ENCODE measurements around the gene SNAP47.

DNA sequence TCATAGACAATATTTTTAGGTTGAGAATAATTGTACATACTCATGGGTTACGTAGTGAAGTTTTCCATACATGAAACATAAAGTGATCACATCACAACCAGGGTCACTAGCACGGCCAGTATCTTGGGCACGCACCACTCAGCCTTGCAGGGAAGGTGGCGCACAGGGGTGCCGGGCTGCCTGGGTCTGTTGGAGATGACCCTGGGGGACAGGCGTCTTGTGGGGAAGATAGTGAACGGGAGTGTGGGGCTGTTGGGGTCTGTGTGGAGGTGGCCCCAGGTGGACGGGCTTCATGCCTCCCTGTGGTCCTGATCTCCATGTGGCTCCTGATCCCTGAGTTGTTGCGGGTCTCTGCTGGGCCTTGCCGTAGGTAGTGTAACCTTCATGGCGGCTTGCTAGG, 41.9 kb downstream of the SNAP47 start:
- TF ChIP-seq POLR2A (IDR thresholded peaks at IDR 0.05; ENCODE audit: low read depth, low read length) = no peak
- TF ChIP-seq, protein P1, sequence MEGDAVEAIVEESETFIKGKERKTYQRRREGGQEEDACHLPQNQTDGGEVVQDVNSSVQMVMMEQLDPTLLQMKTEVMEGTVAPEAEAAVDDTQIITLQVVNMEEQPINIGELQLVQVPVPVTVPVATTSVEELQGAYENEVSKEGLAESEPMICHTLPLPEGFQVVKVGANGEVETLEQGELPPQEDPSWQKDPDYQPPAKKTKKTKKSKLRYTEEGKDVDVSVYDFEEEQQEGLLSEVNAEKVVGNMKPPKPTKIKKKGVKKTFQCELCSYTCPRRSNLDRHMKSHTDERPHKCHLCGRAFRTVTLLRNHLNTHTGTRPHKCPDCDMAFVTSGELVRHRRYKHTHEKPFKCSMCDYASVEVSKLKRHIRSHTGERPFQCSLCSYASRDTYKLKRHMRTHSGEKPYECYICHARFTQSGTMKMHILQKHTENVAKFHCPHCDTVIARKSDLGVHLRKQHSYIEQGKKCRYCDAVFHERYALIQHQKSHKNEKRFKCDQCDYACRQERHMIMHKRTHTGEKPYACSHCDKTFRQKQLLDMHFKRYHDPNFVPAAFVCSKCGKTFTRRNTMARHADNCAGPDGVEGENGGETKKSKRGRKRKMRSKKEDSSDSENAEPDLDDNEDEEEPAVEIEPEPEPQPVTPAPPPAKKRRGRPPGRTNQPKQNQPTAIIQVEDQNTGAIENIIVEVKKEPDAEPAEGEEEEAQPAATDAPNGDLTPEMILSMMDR (conservative IDR thresholded peaks at IDR 0.05; ENCODE audit: low read depth, low read length) = no peak
- no peak for TF ChIP-seq BHLHE40 (IDR thresholded peaks at IDR 0.05; ENCODE audit: low read depth, low read length)

Data from IMR-90 (cell line).